Measurements from ENCODE around the gene C11orf91. TPM values are rescaled to one million over a fixed set of nuclear protein-coding genes. Genes with fewer than 3 reads are reported as not detected.

The C11orf91 gene
- total RNA-seq, 1 experiment from 2014 or later: not detected

GRCh38 chr11:33696411-33696810 is 4.2 kb downstream of the C11orf91 start:
- Histone ChIP-seq H3K4me1 (peaks cover 21% of the 10 kb centered on the region), H3K4me3 (no peak overlapping the region), H3K27ac (no peak overlapping the region), H3K36me3 (no peaks in the 10 kb centered on the region), H3K9me3 (replicated peaks) (no peaks in the 10 kb centered on the region), H3K27me3 (no peaks in the 10 kb centered on the region)
- DNase-seq: no peak

- no peak overlapping the region for H3K27ac ChIP-seq
- H3K4me1 ChIP-seq: peaks cover 34% of the 10 kb centered on the region
- H3K27me3 ChIP-seq: no peaks in the 10 kb centered on the region
- no peaks in the 10 kb centered on the region for H3K9me3 ChIP-seq (replicated peaks)
- no peak overlapping the region for H3K4me3 ChIP-seq
- no peak for DNase-seq
- H3K36me3 ChIP-seq: no peaks in the 10 kb centered on the region
Measured at GRCh38 chr11:33695051-33695566, 5.5 kb downstream of the C11orf91 start.

- no peak for DNase-seq
- H3K36me3 ChIP-seq: no peaks in the 10 kb centered on the region
- no peaks in the 10 kb centered on the region for H3K9me3 ChIP-seq (replicated peaks)
Measured at GRCh38 chr11:33694346-33695050, 6.1 kb downstream of the C11orf91 start.

GRCh38 chr11:33692541-33692940 is 8.1 kb downstream of the C11orf91 start:
- Histone ChIP-seq H3K4me1 (peaks cover 29% of the 10 kb centered on the region), H3K4me3 (peak overlapping the region; percentile 47), H3K9me3 (replicated peaks) (no peaks in the 10 kb centered on the region), H3K36me3 (no peaks in the 10 kb centered on the region), H3K27me3 (no peaks in the 10 kb centered on the region), H3K27ac (peak overlapping the region; percentile 85)
- DNase-seq: no peak

More at GRCh38 chr11:33694346-33695050, 6.1 kb downstream of the C11orf91 start:
- Histone ChIP-seq H3K27ac (no peak overlapping the region), H3K4me1 (peaks cover 32% of the 10 kb centered on the region), H3K27me3 (no peaks in the 10 kb centered on the region), H3K4me3 (no peak overlapping the region)

DNA sequence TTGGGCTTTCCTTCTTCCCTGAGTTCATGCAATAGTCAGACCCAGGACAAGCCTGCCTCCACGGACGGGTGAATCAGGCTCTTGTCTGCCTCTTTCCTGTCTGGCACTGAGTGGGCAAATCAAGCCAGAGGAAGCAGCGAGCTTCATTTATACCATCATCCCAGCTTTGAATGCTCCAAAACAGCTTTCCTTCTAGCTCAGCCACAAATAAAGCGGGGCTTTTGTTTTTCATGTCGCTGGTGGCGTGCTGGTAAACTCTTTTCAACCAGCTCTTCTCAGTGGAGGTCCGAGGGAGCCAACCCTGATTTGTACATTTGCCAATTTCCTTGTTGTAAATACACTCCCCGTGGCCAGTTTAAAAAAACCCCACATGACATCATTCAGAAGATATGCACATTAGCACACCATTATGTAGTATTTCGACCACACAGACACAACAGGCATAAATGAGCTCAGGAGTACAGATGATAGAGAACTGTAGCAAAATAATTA is 8.6 kb downstream of the C11orf91 start:
- no peaks in the 10 kb centered on the region for H3K36me3 ChIP-seq
- H3K27me3 ChIP-seq: no peaks in the 10 kb centered on the region
- peak; percentile 81 to 90 for DNase-seq
- H3K4me1 ChIP-seq: peaks cover 29% of the 10 kb centered on the region
- peak overlapping the region; percentile 47 for H3K4me3 ChIP-seq
- H3K27ac ChIP-seq: peak overlapping the region; percentile 85
- no peaks in the 10 kb centered on the region for H3K9me3 ChIP-seq (replicated peaks)

DNA sequence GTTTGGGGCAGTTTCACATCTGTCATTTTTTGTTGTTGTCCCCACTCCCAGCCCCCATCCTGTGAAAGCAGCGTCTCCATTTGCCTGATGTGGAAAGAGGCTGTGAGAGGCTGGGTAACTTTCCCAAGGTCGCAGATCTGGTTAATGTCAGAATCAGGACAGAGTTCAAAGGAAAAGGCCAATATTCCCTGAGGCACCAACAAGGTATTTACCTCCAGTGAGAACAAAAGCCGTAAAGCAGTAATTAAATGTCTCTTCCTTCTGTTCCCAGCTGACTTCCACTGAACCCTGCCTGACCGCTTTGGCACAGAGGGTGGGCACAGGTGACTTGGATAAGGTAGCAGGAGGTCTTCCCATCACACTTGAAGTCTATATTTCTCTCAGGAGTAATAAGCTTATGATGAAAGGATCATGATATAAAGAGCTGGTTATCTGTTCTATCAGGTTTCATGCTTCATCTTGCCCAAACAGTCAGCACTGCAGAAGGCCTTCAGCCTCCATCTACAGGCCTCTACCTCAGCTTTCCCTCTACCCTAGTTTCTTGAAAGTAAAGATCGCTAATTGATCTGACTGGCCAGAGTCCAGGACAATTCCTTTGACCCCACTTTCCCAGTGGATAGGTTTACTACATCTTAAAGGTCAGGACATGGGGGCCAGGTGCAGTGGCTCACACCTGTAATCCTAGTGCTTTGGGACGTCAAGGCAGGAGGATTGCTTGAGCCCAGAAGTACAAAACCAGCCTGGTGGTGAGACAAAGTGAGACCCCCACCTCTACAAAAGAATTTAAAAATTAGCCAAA is 9.4 kb downstream of the C11orf91 start:
- no peaks in the 10 kb centered on the region for H3K9me3 ChIP-seq (replicated peaks)
- no peak overlapping the region for H3K4me3 ChIP-seq
- H3K27me3 ChIP-seq: no peaks in the 10 kb centered on the region
- peak overlapping the region; percentile 85 for H3K27ac ChIP-seq
- H3K36me3 ChIP-seq: no peaks in the 10 kb centered on the region
- no peak for DNase-seq
- H3K4me1 ChIP-seq: peaks cover 29% of the 10 kb centered on the region

GRCh38 chr11:33690290-33691065 is 10.1 kb downstream of the C11orf91 start:
- no peaks in the 10 kb centered on the region for H3K36me3 ChIP-seq
- H3K27ac ChIP-seq: no peak overlapping the region; the same call in 1 of the 2 replicates
- DNase-seq: no peak
- no peak overlapping the region for H3K4me3 ChIP-seq
- H3K4me1 ChIP-seq: peaks cover 29% of the 10 kb centered on the region
- H3K9me3 ChIP-seq (replicated peaks): no peaks in the 10 kb centered on the region
- no peaks in the 10 kb centered on the region for H3K27me3 ChIP-seq

- Histone ChIP-seq H3K36me3 (no peaks in the 10 kb centered on the region), H3K27ac (no peak overlapping the region), H3K27me3 (no peaks in the 10 kb centered on the region), H3K4me1 (peaks cover 29% of the 10 kb centered on the region), H3K9me3 (replicated peaks) (no peaks in the 10 kb centered on the region), H3K4me3 (no peak overlapping the region)
- DNase-seq: no peak
Measured at GRCh38 chr11:33689501-33689900, 11.1 kb downstream of the C11orf91 start.

DNA sequence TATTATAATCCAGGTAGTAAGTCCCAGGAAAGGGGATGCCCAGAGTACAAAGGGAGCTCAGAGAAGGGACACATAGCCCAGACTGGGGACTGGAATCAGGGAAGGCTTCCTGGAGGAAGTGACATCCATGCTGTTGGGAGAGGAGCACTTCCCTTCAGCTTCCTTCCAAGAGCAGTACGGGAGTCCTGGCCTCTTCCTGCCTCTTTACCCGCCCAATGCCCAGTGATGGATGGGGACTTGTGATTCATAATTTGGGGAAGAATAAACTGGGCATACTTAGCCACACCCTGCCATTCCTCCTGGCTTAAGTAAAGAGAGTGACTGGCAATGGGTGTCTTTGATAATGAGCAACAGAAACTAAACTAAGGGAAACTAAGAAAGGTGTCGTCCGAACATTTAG is 11.5 kb downstream of the C11orf91 start:
- no peaks in the 10 kb centered on the region for H3K36me3 ChIP-seq

DNA sequence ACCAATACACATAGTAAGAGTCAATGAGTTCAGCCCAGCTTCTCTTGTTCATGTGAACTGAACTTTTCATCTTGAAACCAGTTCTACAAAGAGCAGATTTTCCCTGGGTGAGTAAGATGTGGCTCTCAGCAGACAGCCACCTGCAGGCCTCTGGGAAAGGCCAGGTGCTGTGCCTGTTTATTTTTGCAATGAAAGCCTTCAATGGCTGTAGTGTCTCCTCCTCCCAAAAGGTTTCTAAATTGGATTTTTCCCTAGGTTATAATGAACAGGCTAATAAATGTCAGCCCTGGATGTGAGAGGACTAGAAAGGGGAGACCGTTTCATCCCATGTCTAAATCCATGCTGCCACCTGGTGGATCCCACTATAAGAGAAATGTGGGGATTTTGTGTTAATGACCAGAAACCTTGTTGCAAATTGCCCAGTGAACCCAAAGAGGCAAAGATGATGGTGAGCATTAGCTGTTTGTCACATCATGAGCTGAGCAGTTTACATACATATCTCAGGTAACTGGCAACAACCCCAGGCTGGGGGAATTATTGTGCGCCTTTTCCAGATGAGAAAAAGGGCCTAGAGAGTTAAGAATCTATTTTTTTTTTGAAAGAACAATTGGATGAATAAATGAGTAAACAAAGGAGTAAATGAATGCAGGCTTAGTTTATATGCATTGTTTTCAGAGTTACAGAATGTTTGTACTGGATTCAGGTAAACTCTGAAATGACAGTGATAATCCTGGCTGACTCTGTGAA is 12.7 kb downstream of the C11orf91 start:
- Histone ChIP-seq H3K4me3 (no peak overlapping the region), H3K9me3 (replicated peaks) (no peaks in the 10 kb centered on the region), H3K36me3 (no peaks in the 10 kb centered on the region), H3K4me1 (peaks cover 25% of the 10 kb centered on the region), H3K27me3 (no peaks in the 10 kb centered on the region), H3K27ac (no peak overlapping the region)
- peak; percentile 65 to 86 for DNase-seq

More for the DNA sequence above, 11.5 kb downstream of the C11orf91 start:
- no peaks in the 10 kb centered on the region for H3K27me3 ChIP-seq
- no peak overlapping the region for H3K4me3 ChIP-seq
- H3K27ac ChIP-seq: no peak overlapping the region
- H3K4me1 ChIP-seq: peaks cover 29% of the 10 kb centered on the region
- DNase-seq: no peak
- no peaks in the 10 kb centered on the region for H3K9me3 ChIP-seq (replicated peaks)

- H3K27ac ChIP-seq: no peak overlapping the region
- peaks cover 8% of the 10 kb centered on the region; the same call in 1 of the 2 replicates for H3K4me1 ChIP-seq
- H3K36me3 ChIP-seq: no peaks in the 10 kb centered on the region
- H3K27me3 ChIP-seq: no peaks in the 10 kb centered on the region
- no peak for DNase-seq
- no peak overlapping the region for H3K4me3 ChIP-seq
- no peaks in the 10 kb centered on the region for H3K9me3 ChIP-seq (replicated peaks)
Measured at GRCh38 chr11:33685082-33685481, 15.5 kb downstream of the C11orf91 start.

GRCh38 chr11:33684003-33684706 is 16.5 kb downstream of the C11orf91 start:
- H3K27me3 ChIP-seq: no peaks in the 10 kb centered on the region
- no peak for DNase-seq
- H3K4me3 ChIP-seq: no peak overlapping the region
- H3K36me3 ChIP-seq: no peaks in the 10 kb centered on the region
- H3K4me1 ChIP-seq: peaks cover 6% of the 10 kb centered on the region; the same call in 1 of the 2 replicates
- no peak overlapping the region for H3K27ac ChIP-seq
- no peaks in the 10 kb centered on the region for H3K9me3 ChIP-seq (replicated peaks)

DNA sequence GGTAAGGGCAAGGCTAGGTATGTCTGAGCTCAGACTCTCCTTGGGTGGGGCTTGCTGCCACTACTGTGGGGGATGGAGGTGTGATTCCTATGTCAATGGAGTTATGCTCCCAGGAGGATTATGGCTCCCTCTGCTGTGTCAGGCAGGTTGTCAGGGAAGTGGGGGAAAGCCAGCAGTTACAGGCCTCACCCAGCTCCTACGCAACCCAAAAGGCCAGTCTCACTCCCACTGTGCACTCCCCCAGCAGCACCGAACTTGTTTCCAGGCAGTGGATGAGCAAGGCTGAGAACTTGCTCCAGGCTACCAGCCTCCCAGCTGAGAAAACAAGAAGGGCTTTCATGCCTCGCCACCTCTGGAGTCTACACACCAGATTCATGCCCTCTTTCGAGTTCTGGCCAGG is 18.2 kb downstream of the C11orf91 start:
- no peak overlapping the region for H3K27ac ChIP-seq
- no peaks in the 10 kb centered on the region for H3K9me3 ChIP-seq (replicated peaks)
- H3K4me1 ChIP-seq: peaks cover 6% of the 10 kb centered on the region; the same call in 1 of the 2 replicates
- no peaks in the 10 kb centered on the region for H3K36me3 ChIP-seq
- H3K27me3 ChIP-seq: no peaks in the 10 kb centered on the region
- peak in 1 of 2 experiments; percentile 43 for DNase-seq
- H3K4me3 ChIP-seq: no peak overlapping the region

Measured in SJCRH30 (cell line).